ENCODE results near the gene AKAP8L.

GRCh38 chr19:15368051-15368632 lies 50.6 kb downstream of the AKAP8L start:
- TF ChIP-seq CTCF (IDR thresholded peaks at IDR 0.05; ENCODE audit: borderline replicate concordance, extremely low read depth, low read length, poor library complexity, severe bottlenecking) = no peak
- no peak for TF ChIP-seq EZH2 (IDR thresholded peaks at IDR 0.05; ENCODE audit: borderline replicate concordance, low read depth, low read length, severe bottlenecking)
